GM21717 (cell line): ENCODE results near the gene DNHD1.

ENCODE experiments used
- ATAC-seq: cut with Tn5 transposase; IDR thresholded peaks from one replicate; pipeline ENCODE4 v1.9.1; 2021; ENCODE audit warnings: mild to moderate bottlenecking, moderate library complexity; ENCODE audit not compliant: unreplicated experiment

The DNHD1 gene

DNA sequence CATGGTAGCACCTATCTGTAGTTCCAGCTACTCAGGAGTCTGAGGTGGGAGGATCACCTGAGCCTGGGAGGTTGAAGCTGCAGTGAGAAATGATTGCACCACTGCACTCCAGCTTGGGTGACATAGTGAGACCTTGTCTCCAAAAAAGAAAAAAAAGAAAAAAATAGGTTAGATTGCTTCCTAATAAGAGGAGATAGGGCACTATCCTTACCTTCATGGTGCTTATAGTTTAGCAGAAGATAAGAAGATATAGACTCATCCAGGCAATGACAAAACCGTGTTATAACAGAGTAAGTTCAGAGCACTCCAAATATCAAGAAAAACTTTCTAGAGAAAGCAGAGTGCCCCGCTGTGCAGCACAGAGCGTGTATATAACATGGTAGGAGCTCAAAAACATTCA, 64.2 kb downstream of the DNHD1 start:
- no peak for ATAC-seq

DNA sequence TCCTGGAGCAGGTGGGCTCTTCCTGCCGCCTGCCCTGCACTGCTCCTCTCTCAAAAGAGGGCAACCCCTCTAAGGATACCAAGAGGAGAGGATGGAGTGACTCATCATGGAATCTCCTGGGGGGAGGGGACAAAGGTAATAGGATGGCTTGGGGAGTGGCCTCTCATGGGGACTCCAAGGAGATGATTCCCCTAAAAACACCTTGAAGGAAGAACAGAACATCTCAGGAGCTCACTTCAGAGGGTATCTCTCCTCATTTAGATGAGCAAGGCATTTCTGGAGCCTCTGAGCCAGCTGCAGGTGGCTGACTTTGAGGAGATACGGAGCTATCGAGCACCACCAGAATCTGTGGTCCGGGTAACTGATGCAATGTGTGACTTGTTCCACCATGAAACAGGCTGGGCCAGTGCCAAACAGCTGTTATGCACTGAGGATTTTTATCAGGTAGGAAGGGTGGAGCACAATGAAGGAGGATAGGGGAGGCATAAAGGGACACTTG, 66.1 kb downstream of the DNHD1 start:
- ATAC-seq, result no peak

DNA sequence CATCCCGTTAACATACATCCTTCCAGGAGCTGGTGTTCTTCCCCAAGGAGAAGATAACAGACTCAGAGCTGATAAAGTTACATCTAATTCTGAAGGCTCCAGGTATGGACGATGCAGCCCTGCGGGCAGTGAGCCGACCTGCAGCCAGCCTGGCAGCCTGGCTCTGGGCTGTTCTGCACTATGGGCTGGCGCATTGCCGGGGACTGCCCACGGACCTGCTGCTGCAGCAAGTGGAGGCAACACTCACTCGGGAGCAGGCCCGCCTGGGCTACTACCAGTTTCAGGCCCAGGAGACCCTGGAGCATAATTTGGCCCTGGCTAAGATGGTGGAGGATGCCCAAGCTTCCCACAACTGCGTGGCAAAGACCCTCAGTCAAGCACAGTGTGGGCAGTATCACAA, 66.6 kb downstream of the DNHD1 start:
- ATAC-seq, result no peak

DNA sequence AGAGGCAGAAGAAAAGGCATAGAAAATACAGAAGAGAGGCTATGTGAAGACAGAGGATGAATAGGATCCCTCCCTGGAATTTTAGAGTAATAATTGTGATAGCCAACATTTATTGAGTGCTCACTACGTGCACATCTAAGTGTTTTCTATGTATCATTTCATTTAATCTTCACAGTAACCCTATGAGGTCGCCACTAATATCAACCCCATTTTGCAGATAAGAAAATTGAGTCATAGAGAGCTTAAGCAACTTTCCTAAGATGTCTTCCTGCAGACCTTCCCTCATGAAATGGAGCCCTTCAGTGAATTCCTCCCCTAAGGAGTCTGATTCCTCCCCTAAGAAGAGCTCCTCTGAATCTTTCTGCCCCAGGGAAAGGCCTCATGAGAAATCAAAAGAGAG, 68.2 kb downstream of the DNHD1 start:
- ATAC-seq, result no peak

DNA sequence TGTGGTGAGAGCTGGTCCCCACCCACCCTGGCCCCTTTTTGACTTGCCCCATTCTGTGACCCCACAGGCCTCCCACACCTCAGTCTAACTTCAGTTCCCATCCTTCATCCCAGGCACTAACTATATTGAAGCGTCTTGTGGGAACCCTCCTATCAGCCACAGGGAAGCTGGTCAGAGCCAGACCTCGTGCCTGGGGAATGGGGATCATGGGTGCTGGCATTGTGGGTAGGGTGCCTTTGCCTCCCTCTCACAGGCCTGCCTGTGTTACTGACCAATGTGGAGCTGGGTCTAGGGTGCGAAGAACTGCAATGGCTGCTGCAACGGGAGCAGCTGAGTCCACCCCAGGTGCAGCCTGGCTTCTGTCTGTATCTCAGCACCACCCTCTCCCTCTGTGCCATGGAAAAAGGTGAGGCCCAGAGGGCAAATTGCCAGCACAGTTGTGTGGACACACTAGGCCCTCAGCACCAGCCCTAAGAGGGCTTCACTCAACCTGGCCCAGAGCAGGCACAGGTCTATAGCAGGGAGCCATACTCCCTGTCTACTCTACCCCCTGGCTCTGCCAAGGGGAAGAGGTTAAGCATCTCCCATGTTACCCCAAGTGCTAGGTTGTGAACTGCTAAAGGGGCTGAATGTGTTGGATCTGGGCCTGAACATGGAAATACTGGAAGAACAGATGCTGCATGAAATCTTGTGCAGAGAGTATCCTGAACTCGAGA, 69.1 kb downstream of the DNHD1 start:
- ATAC-seq, result no peak

DNA sequence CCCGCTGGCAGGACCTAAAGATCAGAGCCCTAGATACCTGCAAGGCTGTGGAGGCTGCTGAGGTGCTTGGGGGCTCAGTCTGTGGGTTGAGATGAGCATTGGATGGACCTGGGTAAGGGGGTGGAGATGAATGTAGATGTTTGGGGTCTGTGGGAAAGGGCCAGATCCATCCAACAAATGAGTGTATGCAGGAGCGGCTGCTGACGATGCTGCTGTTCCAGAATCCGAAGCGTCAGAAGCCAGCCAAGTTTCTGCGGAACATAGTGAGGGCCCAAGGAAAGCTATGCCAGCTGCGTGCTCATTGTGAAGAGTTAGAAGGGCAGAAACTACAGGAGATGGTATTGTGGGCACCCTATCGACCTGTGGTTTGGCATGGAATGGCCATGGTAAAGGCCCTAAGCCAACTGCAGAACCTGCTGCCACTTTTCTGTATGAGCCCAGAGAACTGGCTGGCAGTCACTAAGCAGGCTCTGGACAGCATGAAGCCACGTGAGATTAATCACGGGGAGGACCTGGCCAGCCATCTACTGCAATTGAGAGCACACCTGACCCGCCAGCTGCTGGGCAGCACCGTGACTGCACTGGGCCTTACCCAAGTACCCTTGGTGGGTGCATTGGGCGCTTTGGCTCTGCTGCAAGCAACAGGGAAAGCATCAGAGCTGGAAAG, 69.8 kb downstream of the DNHD1 start:
- no peak for ATAC-seq

DNA sequence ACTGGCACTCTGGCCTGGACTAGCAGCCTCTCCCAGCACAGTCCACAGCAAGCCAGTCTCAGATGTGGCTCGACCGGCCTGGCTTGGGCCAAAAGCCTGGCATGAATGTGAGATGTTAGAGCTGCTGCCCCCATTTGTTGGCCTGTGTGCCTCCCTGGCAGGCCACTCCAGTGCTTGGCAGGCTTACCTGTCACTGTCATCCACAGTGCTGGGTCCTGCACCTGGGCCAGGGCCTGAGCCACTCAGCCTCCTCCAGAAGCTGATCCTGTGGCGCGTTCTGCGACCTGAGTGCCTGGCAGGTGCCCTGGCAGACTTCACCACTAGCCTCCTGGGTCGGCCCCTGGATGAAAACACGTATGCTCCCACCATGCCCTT, 70.3 kb downstream of the DNHD1 start:
- no peak for ATAC-seq

DNA sequence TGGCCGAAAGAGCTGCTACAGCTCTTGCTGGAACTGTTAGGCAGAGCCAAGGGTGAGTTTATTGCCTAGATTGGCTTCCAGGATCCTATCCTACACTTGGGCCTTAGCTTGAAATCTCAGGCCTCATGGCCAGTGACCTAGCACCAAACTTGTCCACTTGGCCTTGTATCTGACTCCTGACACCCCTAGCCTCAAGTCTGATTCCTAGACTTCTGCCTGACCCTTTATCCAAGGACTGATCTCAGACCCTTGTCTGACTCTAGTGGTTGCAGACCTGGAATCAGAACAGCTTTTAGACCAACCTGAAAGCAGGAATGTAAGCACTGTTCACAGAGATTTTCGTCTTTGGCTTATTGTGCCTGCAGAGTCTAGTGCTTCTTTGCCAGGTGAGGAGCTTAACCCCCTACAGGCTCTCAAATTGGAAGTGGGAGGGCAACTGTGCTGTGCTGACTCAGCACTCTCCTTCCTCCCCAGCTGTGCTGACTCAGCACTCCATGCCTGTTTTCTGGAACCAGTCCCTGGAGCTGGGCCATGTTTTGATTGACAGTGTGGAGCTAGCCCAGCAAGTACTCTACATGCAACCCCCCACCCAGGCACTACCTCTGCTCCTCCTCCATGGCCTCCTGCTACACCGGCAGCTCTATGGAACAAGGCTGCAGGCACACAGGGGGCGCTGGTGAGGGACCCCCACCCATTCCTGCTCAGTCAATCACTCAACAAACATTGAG, 71.3 kb downstream of the DNHD1 start:
- ATAC-seq, result no peak

DNA sequence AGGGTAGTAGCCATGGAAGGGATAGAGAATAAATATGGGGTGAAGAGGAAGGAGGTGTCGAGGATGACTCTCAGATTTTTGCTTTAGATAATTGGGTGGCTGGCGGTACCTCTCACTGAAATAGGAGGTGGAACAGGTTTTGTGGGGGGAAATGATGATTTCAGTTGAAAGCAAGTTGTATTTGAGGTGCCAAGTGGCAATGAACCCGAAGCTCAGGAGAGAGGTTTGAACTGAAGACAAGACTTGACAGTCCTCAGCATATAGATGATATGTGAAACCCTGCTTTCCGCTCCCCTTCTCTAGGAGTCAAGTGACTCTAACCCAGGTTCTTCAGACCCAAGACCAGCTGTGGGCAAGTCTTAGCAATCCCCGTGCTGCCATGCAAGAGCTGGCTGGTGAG, 72.6 kb downstream of the DNHD1 start:
- no peak for ATAC-seq

DNA sequence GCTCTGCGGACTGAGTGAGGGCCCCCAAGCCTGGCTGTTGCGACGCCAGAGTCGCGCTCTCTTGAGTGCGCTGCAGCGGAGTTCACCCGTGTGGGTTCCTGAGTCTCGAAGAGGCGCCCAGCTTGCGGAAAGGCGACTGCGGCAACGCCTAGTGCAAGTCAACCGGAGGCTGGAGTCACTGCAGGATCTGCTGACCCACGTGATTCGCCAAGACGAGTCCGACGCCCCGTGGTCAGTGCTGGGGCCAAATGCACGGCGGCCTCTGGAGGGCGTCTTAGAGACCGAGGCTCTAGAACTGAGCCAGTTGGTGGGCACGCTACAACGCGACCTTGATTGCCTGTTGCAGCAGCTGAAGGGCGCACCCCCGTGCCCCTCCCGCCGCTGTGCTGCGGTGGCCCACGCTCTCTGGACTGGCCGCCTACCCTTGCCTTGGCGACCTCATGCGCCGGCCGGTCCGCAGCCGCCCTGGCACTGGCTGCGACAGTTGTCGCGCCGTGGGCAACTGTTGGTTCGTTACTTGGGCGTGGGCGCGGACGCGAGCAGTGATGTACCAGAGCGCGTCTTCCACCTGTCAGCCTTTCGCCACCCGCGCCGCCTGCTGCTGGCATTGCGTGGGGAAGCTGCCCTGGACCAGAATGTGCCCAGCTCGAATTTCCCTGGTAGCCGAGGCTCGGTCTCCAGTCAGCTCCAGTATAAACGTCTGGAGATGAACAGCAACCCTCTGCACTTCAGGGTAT, 73.8 kb downstream of the DNHD1 start:
- ATAC-seq, result no peak

DNA sequence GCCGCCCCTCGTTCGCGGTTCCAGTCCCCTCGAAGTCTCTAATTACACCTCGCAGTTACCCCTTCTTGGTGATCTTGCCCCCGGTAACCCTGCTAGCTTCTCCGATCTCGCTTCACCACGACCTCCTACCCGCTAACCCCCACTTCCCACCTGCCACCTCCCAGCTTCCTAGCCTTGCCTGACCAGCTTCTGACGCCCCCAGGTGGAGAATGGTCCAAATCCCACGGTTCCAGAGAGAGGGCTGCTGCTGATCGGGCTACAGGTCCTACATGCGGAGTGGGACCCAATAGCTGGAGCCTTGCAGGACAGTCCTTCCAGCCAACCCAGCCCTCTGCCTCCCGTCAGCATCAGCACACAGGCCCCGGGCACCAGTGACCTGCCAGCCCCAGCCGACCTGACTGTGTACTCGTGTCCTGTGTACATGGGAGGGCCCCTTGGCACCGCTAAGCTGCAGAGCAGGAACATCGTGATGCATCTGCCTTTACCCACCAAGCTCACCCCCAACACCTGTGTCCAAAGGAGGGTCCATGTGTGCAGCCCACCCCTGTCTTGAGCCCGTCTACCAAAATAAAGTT, 74.4 kb downstream of the DNHD1 start:
- ATAC-seq, result no peak

DNA sequence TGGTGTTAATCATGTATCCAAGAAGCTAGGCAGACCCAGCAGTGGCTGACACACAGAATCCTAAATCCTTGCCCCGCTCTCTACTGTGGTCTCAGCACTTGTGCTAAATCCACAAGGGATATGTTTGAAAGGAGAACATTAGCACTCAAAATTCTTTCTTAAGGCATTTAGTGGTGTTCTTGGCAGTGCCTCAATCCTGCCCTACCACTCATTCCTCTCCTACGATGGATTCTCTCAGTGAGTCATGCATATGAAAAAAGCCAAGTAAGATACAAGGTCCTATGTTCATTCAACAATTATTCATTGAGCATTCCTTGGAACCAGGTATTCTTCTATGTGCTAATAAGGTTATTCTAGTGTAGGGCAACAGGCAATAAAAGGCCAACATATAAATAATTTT, 75.1 kb downstream of the DNHD1 start:
- ATAC-seq, result no peak

DNA sequence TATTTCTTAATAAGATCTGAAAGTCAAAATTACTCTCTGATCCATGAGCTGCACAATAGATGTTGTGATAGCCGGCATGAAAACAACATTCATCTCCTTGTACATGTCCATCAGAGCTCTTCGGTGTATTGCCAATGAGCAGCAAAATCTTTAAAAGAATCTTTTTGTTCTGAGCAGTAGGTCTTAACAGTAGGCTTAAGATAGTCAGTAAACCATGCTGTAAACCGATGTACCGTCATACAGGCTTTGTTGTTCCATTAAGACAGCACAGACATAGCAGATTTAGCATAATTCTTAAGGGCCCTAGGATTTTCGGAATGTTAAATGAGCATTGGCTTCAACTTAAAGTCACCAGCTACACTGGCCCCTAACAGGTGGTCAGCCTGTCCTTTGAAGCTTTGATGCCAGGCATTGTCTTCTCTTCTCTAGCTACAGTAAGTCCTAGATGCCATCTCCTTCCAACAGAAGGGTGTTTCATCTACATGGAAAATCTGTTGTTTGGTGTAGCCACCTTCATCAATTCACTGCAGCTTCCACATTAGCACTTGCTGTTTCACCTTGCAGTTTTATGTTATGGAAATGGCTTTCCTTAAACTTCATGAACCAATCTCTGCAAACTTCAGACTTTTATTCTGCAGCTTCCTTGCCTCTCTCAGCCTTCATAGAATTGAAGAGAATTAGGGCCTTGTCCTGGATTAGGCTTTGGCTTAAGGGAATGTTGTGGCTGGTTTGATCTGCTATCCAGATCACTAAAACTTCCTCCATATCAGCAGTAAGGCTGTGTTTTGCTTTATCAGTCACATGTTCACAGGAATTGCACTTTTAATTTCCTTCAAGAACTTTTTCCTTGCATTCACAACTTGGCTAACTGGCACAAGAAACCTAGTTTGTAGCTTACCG, 78.0 kb downstream of the DNHD1 start:
- ATAC-seq, result no peak

DNA sequence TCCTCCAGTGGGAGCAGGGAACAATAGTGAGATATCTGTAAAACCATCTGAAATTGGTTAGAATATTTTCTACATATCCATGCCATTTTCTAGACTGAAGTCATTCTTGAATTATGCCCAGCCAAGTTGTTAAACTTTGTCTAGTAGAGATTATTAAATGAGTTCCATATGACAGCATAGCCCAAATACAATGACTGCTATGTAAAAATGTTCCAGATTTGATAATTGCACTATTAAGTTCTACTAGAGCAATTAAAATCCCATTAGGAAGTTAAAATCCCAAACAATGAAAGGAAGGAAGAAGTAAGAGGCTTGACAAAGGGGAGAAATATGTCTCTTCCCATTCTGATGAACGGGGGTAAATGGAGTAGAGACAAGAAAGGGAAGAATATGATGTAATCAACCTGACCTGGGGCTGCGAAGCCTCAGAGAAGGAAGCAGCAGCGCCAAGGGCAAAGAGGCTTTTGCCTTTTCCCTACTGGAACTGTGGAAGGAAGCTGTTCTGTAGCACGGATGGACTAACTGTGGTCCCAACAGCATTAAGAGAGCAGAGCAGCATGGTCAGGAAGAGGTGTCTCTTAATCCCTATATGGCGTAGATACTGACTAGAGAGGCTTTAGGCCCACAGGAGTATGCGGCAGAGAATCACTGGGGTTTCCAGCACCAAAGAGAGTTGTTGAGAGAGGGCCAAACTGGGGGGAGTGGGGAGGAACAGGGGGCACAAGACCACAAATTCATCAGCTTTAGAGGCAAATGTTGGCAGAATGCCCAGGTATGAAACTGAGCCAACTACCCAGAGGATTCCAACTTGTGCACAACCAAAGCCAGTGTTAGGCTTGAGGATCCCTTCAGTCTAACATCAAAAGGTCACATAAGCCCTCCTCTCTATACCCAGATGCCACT, 79.6 kb downstream of the DNHD1 start:
- no peak for ATAC-seq

DNA sequence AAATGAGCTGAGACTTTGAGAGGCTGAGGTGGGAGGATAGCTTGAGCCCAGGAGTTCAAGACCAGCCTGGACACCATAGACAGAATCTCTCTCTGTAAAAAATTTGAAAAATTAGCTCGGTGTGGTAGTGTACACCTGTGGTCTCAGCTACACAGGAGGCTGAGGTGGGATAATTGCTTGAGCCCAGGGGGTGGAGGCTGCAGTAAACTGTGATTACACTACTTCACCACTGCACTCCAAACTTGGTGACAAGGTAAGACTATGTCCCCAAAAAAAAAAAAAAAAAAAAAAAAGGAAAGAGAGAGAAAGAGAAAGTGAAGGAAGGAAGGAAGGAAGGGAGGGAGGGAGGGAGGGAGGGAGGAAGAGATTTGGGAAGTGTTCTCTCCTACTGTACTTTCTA, 81.1 kb downstream of the DNHD1 start:
- no peak for ATAC-seq

DNA sequence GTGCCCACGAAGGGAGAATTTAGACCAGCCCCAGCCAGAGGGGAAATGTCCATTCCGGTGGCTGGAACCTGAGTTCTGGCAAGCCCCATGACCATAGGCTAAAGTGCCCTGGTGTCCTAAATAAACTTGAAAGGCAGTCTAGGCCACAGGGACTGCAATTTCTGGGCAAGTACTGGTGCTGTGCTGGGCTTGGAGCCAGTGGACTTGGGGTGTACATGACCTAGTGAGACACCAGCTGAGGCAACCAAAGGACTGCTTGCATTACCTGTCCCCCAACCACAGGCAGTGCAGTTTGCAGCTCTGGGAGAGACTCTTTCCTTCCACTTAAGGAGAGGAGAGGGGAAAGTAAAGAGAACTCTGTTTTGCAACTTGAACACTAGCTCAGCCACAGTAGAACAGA, 82.6 kb downstream of the DNHD1 start:
- ATAC-seq, result no peak

DNA sequence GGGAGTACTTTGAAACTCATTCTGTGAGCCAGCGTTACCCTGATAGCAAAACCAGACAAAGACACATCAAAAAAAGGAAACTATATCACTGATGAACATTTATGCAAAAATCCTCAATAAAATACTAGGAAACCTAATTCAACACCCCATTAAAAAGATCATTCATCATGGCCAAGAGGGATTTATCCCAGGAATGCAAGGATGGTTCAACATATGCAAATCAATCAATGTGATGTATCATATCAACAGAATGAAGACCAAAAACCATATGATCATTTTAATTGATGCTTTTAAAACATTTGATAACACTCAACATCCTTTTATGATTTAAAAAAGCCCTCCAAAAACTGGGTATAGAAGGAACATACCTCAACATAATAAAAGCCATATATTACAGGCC, 86.5 kb downstream of the DNHD1 start:
- no peak for ATAC-seq

DNA sequence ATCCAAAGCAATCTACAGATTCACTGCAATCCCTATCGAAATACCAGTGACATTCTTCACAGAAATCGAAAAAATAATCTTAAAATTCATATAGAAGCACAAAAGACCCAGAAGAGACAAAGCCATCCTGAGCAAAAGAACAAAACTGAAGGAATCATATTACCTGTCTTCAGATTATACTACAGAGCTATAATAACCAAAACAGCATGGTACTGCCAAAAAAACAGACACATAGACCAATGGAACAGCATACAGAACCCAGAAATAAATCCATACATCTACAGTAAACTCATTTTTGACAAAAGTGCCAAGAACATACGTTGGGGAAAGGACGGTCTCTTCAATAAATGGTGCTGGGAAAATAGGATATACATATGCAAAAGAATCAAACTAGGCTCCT, 87.4 kb downstream of the DNHD1 start:
- no peak for ATAC-seq
